Stimulated activated CD4-positive, alpha-beta T cell treated with anti-CD3 and anti-CD28 coated beads, Interleukin-4, amount 100 ng/mL, for 1 hour (primary cell): ENCODE measurements around the gene SERPIND1.
"Not testable (repeated sequence)": the region's sequence is repeated elsewhere in the genome, so short reads cannot be mapped to it uniquely, and the experiment has no call there.

ENCODE experiments used
- DNase-seq: peaks from one replicate; pipeline ENCODE4 v3.0.0-alpha.2; 2020

Gene SERPIND1

GRCh38 chr22:20747223-20747622, 26.7 kb upstream of the SERPIND1 start:
- DNase-seq = no peak

GRCh38 chr22:20748082-20748481, 25.8 kb upstream of the SERPIND1 start:
- DNase-seq = no peak

- no peak for DNase-seq
Measured at GRCh38 chr22:20748731-20749428, 25.0 kb upstream of the SERPIND1 start.

- DNase-seq = no peak
Measured at GRCh38 chr22:20749453-20749852, 24.5 kb upstream of the SERPIND1 start.

- DNase-seq = peak; percentile 29
Measured at GRCh38 chr22:20750461-20751184, 23.3 kb upstream of the SERPIND1 start.

- DNase-seq = no peak
Measured at GRCh38 chr22:20751185-20751851, 22.6 kb upstream of the SERPIND1 start.

GRCh38 chr22:20752104-20752741, 21.7 kb upstream of the SERPIND1 start:
- DNase-seq = no peak

GRCh38 chr22:20752873-20753272, 21.0 kb upstream of the SERPIND1 start:
- no peak for DNase-seq

- no peak for DNase-seq
Measured at GRCh38 chr22:20756846-20757245, 17.1 kb upstream of the SERPIND1 start.

GRCh38 chr22:20758688-20759087, 15.2 kb upstream of the SERPIND1 start:
- DNase-seq = no peak

GRCh38 chr22:20760084-20760483, 13.8 kb upstream of the SERPIND1 start:
- DNase-seq = no peak

GRCh38 chr22:20761536-20761935, 12.4 kb upstream of the SERPIND1 start:
- DNase-seq = no peak

- DNase-seq = no peak
Measured at GRCh38 chr22:20762233-20762796, 11.6 kb upstream of the SERPIND1 start.

GRCh38 chr22:20763630-20764470, 10.1 kb upstream of the SERPIND1 start:
- no peak for DNase-seq

- DNase-seq = no peak
Measured at GRCh38 chr22:20764471-20764720, 9.5 kb upstream of the SERPIND1 start.

GRCh38 chr22:20764729-20765128, 9.2 kb upstream of the SERPIND1 start:
- no peak for DNase-seq

- DNase-seq = no peak
Measured at GRCh38 chr22:20765938-20766337, 8.0 kb upstream of the SERPIND1 start.

- no peak for DNase-seq
Measured at GRCh38 chr22:20766530-20766929, 7.4 kb upstream of the SERPIND1 start.

GRCh38 chr22:20769496-20769826, 4.5 kb upstream of the SERPIND1 start:
- DNase-seq = not testable (repeated sequence)

- no peak for DNase-seq
Measured at GRCh38 chr22:20771918-20772625, 1.8 kb upstream of the SERPIND1 start.

GRCh38 chr22:20774882-20775281, 969 bp downstream of the SERPIND1 start:
- DNase-seq = no peak

GRCh38 chr22:20775342-20775895, 1.5 kb downstream of the SERPIND1 start:
- no peak for DNase-seq
